Tibial nerve (tissue), 3 donors: ENCODE data around the gene TBL1X.

Source experiments
- CTCF ChIP-seq, 5 experiments: fragments of 200-600 bp in 3 of 5; fragments of 450-650 bp in 2 of 5; sonication (generic) in 3 of 5; IDR thresholded peaks; one replicate each; pipeline ENCODE4 v1.5.1; 2016 to 2019; ENCODE audit warnings: antibody characterized with exemption in 5 of 5, mild to moderate bottlenecking in 3 of 5, moderate library complexity in 2 of 5
- POLR2A ChIP-seq, 2 donors: fragments of 450-650 bp; IDR thresholded peaks; one replicate each; pipeline ENCODE4 v1.6.1; 2017; ENCODE audit warnings: antibody characterized with exemption in 2 of 2, mild to moderate bottlenecking in 2 of 2, moderate library complexity in 2 of 2

GRCh38 chrX:9785944-9786797 is 321.3 kb downstream of the TBL1X start, which contains the start of gene SHROOM2:
- no peak for TF ChIP-seq POLR2A (IDR thresholded peaks at IDR 0.05)
- TF ChIP-seq CTCF (IDR thresholded peaks at IDR 0.05): no peak
